NCI-H2029 treated with DMSO at 0.1 percent for 48 hours (cell line): ENCODE measurements around the gene C14orf132.

Experiments
- DNase-seq: peaks from one replicate; lab custom pipeline; 2025; lab: John Stamatoyannopoulos, UW

C14orf132 gene

DNA sequence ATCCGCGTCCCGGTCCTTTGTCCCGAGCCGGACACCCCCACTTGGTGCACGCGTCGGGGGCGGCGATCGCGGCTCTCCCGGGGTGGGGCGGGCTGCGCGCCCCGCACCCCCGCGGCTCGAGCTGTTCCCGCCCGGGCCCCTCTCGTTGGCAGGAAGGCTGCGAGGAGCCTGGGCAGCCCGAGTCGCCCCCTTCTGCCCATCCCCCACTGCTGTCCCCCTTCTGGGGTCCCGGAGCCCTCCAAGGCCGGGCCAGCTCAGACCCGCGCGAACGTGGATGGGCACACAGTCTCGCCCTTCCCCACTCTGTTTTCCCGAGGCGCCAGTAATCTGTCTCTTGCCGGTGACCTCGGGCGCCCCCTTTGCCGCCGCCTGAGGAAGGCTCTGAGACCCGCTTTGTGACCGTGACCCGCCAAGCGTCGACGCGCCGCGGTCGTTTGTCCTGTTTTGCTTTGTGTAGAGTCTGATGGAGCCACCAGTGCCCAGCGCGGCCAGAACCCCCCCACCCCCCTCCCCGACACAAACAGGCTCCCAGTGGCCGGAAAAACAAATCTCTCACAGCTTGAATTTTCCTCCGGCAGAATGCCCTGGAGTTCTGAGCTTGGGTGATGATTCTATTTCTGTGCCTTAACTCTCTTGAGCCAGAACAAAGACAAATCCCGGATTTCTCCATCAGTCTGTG is 610 bp downstream of the C14orf132 start:
- DNase-seq = no peak

DNA sequence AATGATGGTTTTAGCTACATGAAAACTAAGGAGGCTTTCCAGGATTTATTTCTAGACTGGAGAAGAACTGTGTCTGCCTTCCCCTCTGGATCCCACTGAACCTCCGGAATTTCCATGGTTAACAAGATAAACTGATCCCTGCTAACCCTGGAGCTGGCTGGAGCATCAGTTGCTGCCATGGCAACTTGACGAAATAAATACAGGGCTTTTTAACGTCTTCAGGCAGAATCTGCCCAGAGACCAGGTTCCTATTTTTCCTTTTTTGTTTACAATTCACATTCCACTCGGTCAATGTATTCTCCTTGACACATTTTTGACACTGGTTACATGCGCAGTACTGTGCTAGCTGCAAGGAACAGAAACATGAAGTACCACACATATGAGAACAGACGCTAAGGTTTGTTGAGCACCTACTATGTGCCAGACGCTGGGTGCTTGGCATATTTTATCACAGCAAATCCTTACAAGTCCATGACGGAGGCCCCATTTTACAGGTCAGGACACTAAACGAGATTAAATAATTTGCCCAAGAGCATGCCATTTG is 1.7 kb downstream of the C14orf132 start:
- DNase-seq = no peak

GRCh38 chr14:96042248-96042930 is 3.2 kb downstream of the C14orf132 start:
- no peak for DNase-seq

DNA sequence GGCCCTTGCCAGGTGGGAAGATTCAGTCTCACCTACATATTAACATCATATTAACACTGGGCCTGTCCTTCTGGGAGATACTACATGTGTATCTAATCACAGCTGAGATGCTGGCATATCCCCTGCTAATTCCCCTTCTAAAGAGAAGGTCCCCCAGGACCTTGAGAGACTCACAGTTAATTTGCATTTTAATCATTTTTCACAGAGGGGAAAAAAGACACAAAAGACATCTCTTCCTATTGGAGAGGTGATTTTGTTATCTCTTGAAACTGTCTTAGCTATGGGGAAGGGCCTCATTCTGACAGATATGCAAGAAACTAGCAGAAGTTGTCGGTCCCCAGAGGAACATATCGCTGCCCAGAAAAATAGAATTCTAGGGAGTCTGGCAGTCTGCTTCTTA is 7.5 kb downstream of the C14orf132 start:
- DNase-seq = no peak

- DNase-seq = no peak
Observed at GRCh38 chr14:96047101-96047500, 7.9 kb downstream of the C14orf132 start.

- DNase-seq = no peak
Observed at GRCh38 chr14:96049932-96050331, 10.8 kb downstream of the C14orf132 start.

DNA sequence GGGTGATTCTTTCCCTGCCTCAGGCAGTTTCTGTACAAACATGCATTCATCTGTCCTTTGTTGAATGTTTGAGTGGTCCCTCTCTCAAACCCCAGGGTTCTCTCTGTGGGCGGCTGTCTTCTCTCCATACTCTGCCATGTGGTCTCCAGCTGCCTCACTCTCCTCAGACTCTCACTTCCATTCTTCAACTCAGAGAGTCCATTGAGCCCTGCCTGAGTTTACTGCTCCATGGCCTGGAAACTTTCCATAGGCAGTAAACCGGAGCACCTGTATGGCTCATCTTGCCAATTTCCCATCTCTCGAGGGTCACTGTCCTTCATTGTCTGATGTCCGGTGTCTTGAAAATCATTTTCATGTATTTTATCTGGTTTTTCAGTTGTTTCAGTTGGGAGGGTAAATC is 11.3 kb downstream of the C14orf132 start:
- DNase-seq = no peak

DNA sequence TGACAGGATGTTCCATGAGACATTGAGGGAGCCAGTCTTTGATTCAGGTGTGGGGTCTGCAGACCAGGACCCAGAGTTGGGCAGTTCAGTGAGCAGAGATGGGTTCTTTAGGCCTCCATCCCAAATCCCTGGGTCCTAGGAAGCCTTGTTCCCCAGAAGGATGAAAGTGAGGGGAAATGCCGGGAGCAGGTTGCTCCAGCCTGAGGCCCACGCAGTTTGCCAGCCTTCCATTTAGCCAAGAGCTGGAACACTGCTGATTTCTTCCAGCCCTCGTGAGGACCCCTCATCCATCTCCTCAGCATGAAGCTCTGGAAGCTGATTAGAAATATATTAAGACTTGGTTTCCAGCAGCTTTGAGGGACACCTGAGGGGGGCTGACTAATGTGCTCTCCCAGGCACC is 12.1 kb downstream of the C14orf132 start:
- DNase-seq = no peak

DNA sequence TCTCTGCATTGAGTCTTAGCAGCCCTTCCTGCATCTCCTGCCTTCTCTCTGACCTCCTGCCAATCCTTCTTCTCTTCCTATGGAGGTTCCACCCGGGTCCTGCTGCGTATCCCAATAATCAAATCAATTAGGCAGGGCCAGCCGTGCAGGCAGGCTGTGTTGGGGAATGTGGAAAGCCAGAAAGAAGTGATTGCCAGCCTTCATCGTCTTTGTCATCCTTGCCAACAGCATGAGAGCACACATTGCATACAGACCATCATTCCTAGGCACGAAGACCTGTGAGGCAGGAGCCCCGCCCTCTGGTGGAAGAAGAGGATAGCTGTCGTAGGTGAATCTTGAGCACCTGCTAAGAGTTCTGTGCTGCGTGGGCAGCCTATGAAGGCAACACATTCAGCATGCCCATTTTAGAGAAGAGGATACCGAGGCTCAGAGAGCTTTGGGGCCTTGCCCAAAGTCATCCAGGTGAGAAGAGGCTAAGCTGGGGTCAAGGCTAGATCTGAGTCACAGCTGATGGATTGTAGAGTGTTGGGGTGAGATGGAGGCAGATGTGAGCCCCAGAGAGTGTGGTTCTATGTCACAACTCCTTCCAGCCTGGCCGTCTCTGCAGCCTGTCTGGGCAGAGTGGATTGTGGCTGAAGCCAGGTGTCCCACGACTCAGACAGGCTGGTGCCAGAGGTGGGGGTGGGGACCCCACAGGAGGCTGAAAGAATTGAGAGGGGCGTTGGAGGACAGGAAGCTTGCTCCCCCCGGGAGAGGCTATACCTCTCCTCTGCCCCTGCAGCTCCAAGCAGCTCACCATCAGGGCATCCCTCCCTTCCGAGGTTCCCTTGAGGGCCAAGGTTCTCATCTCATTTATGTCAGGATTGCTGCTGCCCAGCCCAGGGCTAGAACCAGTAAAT is 12.7 kb downstream of the C14orf132 start:
- DNase-seq = no peak

DNA sequence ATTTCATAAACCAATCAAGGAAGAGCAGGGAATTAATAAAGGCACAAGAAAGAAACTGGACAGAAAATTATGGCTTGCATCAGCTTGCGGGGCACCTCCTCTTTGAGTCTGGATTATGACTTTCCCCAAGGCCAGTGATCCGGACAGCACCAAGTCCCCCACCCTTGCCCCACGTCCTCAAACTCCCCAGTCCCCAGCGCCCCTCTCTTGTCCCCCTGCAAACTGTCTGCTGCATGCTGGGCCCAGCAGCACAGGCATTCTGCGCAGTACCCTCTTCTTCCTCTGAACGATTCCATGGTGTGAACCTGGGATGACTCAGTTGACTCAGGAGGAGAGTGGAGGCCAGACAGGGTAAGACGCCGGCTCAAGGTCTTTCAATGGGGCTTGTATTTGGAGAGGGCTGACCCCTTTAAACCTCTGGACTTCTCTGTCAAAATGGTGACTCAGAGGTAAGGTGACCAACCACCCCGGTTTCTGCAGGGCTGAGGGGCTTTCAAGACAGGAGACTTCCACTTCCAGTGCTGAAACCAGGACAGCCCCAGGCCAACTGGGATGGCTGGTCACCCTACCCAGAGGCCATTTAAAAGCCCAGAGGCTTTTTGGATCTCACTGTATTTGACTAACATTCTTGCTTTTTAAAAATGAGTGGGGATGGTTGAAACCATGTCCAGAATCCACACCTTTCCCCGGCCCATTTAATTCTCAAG is 13.5 kb downstream of the C14orf132 start:
- DNase-seq = no peak

DNA sequence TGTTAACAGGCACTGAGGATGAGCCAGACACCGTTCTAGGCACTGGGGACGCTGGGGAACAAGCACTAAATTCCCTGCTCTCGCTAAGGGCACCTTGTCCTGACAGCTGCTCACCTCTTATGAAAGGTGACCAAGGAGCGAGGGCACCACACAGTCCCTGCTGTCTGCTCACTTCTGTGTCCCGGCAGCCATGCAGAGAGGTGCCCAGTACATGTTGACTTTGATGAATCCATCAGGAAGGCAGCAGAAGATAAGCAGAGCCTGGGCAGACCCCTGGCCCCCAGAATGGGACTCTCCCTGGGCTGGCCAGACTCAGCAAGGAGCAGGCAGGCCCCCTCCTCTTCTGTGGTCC is 14.1 kb downstream of the C14orf132 start:
- DNase-seq = no peak

- no peak for DNase-seq
Observed at GRCh38 chr14:96053600-96054381, 14.6 kb downstream of the C14orf132 start.

DNA sequence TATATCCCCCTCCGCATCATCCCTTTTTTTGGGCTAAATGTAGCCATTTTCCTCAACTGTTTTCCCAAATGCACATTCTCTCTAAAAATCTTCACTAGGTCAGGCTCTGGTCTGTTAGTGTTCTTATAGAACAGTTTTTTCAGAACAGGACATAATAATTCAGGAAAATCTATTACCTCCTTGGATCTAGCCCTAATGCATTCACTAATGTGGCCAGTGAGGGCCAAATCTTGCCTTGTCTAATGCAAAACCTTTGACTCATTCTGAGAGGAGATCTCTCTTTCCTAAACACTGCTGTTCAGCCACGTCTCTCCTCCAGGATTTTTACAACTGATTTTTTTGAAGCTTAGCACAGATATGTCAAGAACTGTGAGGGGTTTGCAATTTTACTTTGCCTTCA is 15.5 kb downstream of the C14orf132 start:
- no peak for DNase-seq

DNA sequence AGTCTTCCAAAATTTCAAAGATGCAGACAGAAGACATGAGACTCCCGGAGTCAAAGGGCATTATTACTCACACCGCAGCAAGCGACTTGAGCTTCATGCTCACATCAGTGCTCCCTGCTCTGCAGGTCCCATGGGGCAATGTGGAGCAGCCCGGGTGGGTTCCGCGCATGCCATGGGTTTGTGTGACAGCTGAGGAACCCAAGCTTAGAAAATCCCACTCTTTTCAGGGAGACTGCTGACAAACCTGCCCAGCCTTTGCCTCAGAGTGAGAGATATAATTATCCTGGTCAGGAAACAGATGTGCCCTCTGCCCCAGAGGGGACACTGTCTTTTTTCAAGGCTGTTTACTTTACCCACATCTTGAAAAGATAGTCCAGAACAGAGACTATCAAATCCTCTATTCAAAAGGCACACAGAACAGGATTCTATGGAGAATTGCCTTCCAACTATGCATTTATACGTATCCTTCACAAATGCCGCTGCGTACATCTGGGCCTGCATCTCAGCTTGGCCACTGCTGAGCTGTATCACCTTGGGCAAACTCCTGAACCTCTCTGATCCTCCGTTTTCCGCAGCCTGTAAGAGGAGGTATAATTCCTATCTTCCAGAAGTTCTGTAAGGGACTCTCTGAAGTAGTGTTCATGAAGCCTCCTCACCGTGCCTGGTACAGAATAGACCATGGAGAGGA is 16.0 kb downstream of the C14orf132 start:
- DNase-seq = no peak

DNA sequence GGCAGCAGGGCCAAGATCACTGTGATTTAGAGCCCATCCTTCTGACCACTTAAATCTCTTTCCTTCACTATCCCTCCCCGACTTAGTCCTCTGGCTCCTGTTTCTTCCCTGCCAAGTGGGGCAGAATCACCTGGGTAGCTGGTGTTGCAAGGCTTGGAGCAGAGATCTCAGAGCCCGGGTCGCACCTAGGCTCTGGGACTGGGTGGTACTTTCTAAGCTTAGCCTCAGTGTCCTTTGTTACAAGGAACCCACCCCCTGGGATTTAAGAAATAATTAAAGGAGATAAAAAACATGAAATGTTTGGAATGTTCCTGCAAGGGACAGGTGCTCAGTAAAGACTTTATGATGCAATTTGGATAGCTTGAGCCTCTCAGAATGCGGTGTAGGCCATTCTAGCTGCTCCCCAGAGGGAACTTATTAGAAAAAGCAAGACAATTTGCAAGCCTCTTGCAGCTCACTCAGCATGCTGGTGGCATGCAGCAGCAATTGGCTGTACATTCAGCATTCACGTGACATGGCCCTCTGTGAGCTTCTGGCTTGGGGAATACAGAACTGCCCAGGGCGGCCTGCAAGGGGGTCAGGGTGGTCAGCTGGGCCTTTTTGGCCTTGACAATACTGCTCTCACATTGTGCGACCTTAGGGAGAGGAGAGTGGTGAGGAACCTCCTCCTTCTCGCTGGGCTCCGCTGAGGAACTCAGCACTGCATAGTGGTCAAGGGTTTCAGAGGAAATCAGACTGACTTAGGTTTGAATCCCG is 16.8 kb downstream of the C14orf132 start:
- DNase-seq = no peak

GRCh38 chr14:96056509-96057422 is 17.6 kb downstream of the C14orf132 start:
- DNase-seq = no peak

GRCh38 chr14:96057738-96058137 is 18.6 kb downstream of the C14orf132 start:
- DNase-seq = no peak

DNA sequence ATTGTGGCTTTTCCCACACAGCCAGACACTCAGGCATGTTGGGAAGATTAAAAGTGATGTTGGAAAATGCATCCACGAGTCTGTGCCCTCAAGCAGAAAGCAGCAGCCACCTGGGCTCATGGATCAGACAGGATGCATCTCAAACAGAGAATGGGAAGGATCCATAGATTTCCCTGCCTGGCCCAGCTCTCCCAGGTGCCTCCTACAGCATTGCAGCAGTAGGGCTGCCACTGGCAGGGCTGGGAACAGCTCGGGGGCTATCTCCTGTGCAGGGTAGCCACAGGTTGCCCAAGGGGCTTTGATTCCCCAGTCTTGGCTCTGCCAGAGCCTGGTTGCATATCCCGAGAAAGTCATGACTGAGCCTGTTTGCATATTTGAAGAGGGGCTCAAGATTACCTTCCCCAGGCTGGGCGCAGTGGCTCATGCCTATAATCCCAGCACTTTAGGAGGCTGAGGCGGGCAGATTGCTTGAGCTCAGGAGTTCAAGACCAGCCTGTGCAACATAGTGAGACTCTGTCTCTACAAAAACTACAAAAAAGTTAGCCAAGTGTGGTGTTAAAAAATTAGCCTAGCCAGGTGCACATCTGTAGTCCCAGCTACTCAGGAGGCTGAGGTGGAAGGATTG is 19.5 kb downstream of the C14orf132 start:
- DNase-seq = no peak
